GM12864 (cell line): ENCODE results near the gene GPR150.
"Not testable (repeated sequence)": the region's sequence is repeated elsewhere in the genome, so short reads cannot be mapped to it uniquely, and the experiment has no call there.

Experiments used
- DNase-seq: peaks from one replicate; pipeline ENCODE4 v3.0.0-alpha.2; 2011; ENCODE audit warnings: low read depth
- H3K4me3 ChIP-seq: 2 replicates; pipeline ENCODE4 v1.5.1; 2011; ENCODE audit warnings: mild to moderate bottlenecking, low read depth, low read length, control low read depth
- TF ChIP-seq, protein P1 (sequence below): IDR thresholded peaks from 2 replicates; pipeline ENCODE4 v1.5.1; 2011; ENCODE audit warnings: low read depth, mild to moderate bottlenecking, moderate library complexity, low read length, control low read depth, inconsistent platforms; ENCODE audit errors: missing control alignments

GPR150 gene

GRCh38 chr5:95628933-95629332 is 9.0 kb downstream of the GPR150 start:
- H3K4me3 ChIP-seq = no peak overlapping the region
- no peak for DNase-seq
- TF ChIP-seq, protein P1, sequence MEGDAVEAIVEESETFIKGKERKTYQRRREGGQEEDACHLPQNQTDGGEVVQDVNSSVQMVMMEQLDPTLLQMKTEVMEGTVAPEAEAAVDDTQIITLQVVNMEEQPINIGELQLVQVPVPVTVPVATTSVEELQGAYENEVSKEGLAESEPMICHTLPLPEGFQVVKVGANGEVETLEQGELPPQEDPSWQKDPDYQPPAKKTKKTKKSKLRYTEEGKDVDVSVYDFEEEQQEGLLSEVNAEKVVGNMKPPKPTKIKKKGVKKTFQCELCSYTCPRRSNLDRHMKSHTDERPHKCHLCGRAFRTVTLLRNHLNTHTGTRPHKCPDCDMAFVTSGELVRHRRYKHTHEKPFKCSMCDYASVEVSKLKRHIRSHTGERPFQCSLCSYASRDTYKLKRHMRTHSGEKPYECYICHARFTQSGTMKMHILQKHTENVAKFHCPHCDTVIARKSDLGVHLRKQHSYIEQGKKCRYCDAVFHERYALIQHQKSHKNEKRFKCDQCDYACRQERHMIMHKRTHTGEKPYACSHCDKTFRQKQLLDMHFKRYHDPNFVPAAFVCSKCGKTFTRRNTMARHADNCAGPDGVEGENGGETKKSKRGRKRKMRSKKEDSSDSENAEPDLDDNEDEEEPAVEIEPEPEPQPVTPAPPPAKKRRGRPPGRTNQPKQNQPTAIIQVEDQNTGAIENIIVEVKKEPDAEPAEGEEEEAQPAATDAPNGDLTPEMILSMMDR = no peak

DNA sequence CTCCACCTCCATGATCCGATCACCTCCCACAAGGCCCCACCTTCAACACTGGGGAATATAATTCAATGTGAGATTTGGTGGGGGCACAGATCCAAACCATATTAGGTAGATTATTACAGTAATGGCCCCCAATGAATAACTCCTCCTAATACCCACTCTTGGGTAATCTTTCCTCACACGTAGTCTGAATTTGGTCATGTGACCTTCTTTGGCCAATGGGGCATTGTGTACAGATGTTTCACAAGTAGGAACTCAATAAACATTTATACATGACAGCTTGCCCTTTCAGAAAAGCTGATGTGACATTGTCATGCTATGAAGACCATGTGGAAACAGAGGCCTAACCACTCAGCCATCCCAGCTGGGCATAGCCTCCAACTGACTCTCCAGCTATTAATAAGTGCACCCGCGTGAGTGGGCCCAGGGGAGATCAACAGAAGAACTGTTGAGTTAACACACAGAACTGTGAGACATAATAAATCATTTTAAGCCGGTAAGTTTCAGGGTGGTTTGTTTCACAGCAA is 10.6 kb downstream of the GPR150 start:
- TF ChIP-seq, protein P1 = no peak
- no peak overlapping the region for H3K4me3 ChIP-seq
- DNase-seq = no peak

DNA sequence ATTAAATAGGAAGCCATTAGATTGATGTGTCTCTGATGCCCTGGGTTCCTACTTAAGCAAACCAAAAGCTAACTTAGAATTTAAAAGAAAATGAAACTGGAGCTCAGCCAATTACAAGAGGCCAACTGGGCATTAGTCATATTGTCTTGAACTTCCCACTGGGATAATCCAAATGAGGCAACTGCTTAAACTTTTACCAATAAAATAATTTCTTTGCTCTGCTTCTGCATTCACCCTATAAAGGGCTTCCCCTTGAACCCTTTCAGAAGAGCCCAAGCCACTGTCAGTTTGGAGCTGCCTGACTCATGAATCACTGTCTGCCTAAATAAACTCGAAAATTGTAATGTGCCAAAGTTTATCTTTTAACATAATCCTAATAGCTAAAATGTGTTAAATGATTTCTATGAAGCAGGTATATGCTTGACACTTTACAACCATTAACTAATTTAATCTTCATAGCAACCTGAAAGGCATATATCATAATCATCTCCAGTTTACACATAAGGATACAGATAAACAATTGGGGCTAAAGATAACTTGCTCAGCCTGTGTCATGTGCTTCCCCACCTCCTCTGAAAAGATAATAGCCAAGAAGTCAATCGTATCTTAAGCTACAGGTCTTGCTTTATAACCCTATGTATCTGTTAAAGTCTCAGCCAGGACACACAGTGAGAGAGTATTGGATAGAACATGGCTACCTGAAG is 11.5 kb downstream of the GPR150 start:
- no peak for DNase-seq
- TF ChIP-seq, protein P1 = no peak
- no peak overlapping the region for H3K4me3 ChIP-seq

GRCh38 chr5:95631991-95632675 is 12.2 kb downstream of the GPR150 start:
- DNase-seq = no peak
- TF ChIP-seq, protein P1 = no peak
- H3K4me3 ChIP-seq = no peak overlapping the region

- not testable (repeated sequence) for DNase-seq, H3K4me3 ChIP-seq
Observed at GRCh38 chr5:95632942-95633341, 13.1 kb downstream of the GPR150 start.

- TF ChIP-seq, protein P1 = no peak
- H3K4me3 ChIP-seq = no peak overlapping the region
- DNase-seq = no peak
Observed at GRCh38 chr5:95633671-95634070, 13.8 kb downstream of the GPR150 start.

GRCh38 chr5:95634081-95634480 is 14.2 kb downstream of the GPR150 start:
- DNase-seq = no peak
- no peak overlapping the region for H3K4me3 ChIP-seq
- TF ChIP-seq, protein P1 = no peak
